ENCODE data around the gene GRIA1. TPM values are rescaled to one million over a fixed set of nuclear protein-coding genes. Genes with fewer than 3 reads are reported as not detected.

The GRIA1 gene
- total and polyA plus RNA-seq, 2 of the 4 experiments (the other 2 are of a cell fraction): 0.48 to 1.3 TPM

DNA sequence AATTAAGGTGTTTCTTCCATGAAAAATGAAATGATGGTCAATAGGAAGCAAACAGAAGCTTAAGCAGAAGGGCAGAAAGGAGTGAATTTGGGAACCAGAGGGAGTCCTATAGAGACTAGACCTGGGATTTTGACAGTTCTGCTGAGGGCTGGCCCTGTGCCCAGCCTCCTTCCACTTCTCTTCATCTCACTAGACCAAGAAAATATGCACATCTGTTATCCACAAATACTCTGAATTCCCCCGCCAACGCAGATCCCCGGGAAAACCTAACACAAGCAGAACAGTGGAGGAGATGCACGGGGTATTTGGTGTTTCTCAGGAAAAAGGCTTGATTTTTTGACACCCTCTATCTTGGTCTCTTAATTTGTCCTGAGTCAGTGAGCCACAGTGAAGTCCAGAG, 22.7 kb downstream of the GRIA1 start:
- BruUV-seq (replicated peaks): no TSS peak
- Histone ChIP-seq H2BK20ac (ENCODE audit: low read depth, low read length) (0 out of 2 replicates have a peak overlapping the region, but pooled peaks have one; percentile 3), H3K79me1 (ENCODE audit: low read depth in 1 of 2, low read length in 2 of 2) (no peaks in the 10 kb centered on the region), H3K4me1 (ENCODE audit: control insufficient read depth, insufficient read depth, low read length) (peaks cover 2% of the 10 kb centered on the region; the same call in 1 of the 2 replicates), H3K4ac (ENCODE audit: low read depth, low read length) (no peak overlapping the region), H3K36me3 (ENCODE audit: control insufficient read depth, insufficient read depth, low read length) (no peaks in the 10 kb centered on the region), H3K4me3 (ENCODE audit: insufficient read depth, low read depth, low read length) (no peak overlapping the region), H2BK15ac (ENCODE audit: low read depth, low read length) (no peak overlapping the region), H4K20me1 (ENCODE audit: insufficient read depth, low read length) (no peaks in the 10 kb centered on the region), H3K4me2 (ENCODE audit: low read depth, low read length) (peak overlapping the region; percentile 10; the same call in 1 of the 2 replicates), H2AFZ (replicated peaks; ENCODE audit: low read length, poor library complexity) (no peak overlapping the region), H2BK120ac (ENCODE audit: low read depth, low read length) (no peak overlapping the region), H4K91ac (ENCODE audit: insufficient read depth, low read depth, low read length) (no peak overlapping the region), H4K8ac (ENCODE audit: low read depth in 2 of 2, low read length in 2 of 2) (no peak overlapping the region), H3K14ac (replicated peaks; ENCODE audit: low read depth, low read length) (no peak overlapping the region), H3K18ac (ENCODE audit: low read depth, low read length) (peak overlapping the region; percentile 3; the same call in 1 of the 2 replicates), H3K9me3 (ENCODE audit: control insufficient read depth, insufficient read depth, low read length) (peaks cover 4% of the 10 kb centered on the region), H3K56ac (ENCODE audit: extremely low read depth, insufficient read depth, low read length) (no peak overlapping the region), H3K23ac (ENCODE audit: low read depth, low read length) (no peak overlapping the region), H3K9me1 (ENCODE audit: insufficient read depth, low read length) (no peaks in the 10 kb centered on the region), H2BK5ac (ENCODE audit: low read depth, low read length, poor library complexity, severe bottlenecking) (peak overlapping the region; percentile 14), H3K27ac (ENCODE audit: insufficient read depth, low read length) (no peak overlapping the region), H4K5ac (ENCODE audit: low read depth, low read length) (no peak overlapping the region), H2AK5ac (ENCODE audit: low read depth, low read length) (no peak overlapping the region), H3K27me3 (ENCODE audit: control insufficient read depth, insufficient read depth, low read length) (no peaks in the 10 kb centered on the region), H3K9ac (ENCODE audit: low read depth, low read length) (no peak overlapping the region), H2AK9ac (replicated peaks; ENCODE audit: low read depth, low read length, poor library complexity) (no peak overlapping the region)
- intact Hi-C loops (cut with micrococcal nuclease): no loop called here
- ATAC-seq (ENCODE audit: low read depth) (peak; percentile 63; the same call in 1 of the 2 replicates), DNase-seq (peak; percentile 63)
- dilution Hi-C loops (cut with HindIII; ENCODE audit: low sequenced_read_pairs, unreplicated experiment): no loop called here
- TF ChIP-seq BHLHE40 (IDR thresholded peaks at IDR 0.05; ENCODE audit: low read depth, low read length) (no peak), RCOR1 (IDR thresholded peaks at IDR 0.05; ENCODE audit: insufficient replicate concordance, low read length) (no peak), FOS (IDR thresholded peaks at IDR 0.05; ENCODE audit: low read depth, low read length) (no peak), MXI1 (IDR thresholded peaks at IDR 0.05; ENCODE audit: borderline replicate concordance, low read depth, low read length) (no peak), SMC3 (IDR thresholded peaks at IDR 0.05; ENCODE audit: low read depth, low read length) (no peak)
- ChIA-PET POLR2A (ENCODE audit: unreplicated experiment) (no interaction called here), CTCF (no interaction called here)
- in situ Hi-C loops (cut with MboI; ENCODE audit: low sequenced_read_pairs): no loop called here
- WGBS, 2 experiments (ENCODE audit: extremely low coverage in 2 of 2, insufficient read length in 1 of 2): no CpG with 5 or more reads among the region's 4 CpGs
